Fibroblast of mammary gland (primary cell): ENCODE results near the gene SLC46A3.

Experiments
- DNase-seq: peaks from one replicate; pipeline ENCODE4 v3.0.0-alpha.2; 2010; ENCODE audit warnings: low read depth
- H3K4me3 ChIP-seq: 2 replicates; pipeline ENCODE4 v1.5.1; 2011; ENCODE audit warnings: low read depth, mild to moderate bottlenecking, low read length, moderate library complexity; ENCODE audit not compliant: control insufficient read depth
- TF ChIP-seq, protein P1 (sequence below): conservative IDR thresholded peaks from 2 replicates; pipeline ENCODE4 v1.5.1; 2011; ENCODE audit warnings: low read depth, low read length, inconsistent platforms; ENCODE audit not compliant: control insufficient read depth, insufficient read depth

Gene SLC46A3, protein sequence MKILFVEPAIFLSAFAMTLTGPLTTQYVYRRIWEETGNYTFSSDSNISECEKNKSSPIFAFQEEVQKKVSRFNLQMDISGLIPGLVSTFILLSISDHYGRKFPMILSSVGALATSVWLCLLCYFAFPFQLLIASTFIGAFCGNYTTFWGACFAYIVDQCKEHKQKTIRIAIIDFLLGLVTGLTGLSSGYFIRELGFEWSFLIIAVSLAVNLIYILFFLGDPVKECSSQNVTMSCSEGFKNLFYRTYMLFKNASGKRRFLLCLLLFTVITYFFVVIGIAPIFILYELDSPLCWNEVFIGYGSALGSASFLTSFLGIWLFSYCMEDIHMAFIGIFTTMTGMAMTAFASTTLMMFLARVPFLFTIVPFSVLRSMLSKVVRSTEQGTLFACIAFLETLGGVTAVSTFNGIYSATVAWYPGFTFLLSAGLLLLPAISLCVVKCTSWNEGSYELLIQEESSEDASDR

DNA sequence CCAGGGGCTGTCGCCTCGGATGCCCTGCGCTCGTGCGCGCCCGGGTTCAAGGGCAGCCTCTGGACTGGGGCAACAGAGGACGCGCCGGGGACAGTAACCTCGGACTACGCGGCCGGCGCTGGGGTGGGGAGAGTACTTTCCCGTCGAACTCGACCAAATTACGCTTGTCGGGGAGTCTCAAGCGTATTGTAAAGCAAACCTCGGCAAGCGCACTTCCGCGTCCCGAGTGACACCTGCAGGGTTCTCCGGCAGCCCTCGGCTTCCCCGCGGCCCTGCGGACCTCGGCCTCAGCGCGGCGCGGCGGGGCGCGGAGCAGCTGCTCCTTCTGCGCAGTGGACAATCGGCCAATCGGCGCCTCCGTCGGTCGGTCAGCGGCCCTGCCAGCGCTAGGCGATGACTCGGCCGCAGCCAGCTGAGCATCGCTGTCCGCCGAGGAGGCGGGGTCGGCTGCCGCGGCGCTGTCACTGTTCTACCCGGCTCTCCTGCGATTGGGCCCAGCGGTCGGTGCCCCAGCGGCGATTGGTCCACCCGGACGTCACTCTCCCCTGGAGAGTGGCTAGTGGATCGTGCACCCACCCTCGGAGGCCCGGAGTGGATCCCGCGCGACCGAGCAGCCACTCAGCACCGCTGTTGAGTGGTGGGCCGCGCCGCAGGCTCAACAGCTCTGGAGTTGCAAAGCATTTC, at the start of gene SLC46A3:
SLC46A3 (minus strand) TSS at position 428 of the 684 bp plus-strand sequence. CDS start 972 bp downstream, outside the sequence.
- peak; percentile 96 for DNase-seq
- TF ChIP-seq, protein P1, sequence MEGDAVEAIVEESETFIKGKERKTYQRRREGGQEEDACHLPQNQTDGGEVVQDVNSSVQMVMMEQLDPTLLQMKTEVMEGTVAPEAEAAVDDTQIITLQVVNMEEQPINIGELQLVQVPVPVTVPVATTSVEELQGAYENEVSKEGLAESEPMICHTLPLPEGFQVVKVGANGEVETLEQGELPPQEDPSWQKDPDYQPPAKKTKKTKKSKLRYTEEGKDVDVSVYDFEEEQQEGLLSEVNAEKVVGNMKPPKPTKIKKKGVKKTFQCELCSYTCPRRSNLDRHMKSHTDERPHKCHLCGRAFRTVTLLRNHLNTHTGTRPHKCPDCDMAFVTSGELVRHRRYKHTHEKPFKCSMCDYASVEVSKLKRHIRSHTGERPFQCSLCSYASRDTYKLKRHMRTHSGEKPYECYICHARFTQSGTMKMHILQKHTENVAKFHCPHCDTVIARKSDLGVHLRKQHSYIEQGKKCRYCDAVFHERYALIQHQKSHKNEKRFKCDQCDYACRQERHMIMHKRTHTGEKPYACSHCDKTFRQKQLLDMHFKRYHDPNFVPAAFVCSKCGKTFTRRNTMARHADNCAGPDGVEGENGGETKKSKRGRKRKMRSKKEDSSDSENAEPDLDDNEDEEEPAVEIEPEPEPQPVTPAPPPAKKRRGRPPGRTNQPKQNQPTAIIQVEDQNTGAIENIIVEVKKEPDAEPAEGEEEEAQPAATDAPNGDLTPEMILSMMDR = no peak
- H3K4me3 ChIP-seq = peak within 1 kb of the TSS; percentile 66

DNA sequence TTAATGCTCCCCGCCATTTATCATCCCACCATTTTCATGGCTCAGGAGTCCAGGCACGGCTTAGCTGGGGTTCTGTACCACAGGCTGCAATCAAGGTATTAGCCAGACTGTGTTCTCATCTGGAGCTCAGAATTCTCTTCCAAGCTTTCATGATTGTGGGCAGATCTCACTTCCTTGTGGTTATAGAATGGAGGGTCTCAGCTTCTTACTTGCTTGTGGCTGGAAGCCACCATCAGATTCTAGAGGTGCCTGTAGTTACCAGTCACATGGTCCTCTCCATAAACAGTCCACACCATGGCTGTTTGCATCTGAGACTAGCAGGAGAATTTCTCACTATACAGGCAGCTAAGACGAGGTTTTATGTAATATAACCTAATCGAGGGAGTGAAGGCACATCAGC, 45.1 kb upstream of the SLC46A3 start:
- no peak for DNase-seq
- TF ChIP-seq, protein P1 = no peak
- H3K4me3 ChIP-seq = no peak overlapping the region

DNA sequence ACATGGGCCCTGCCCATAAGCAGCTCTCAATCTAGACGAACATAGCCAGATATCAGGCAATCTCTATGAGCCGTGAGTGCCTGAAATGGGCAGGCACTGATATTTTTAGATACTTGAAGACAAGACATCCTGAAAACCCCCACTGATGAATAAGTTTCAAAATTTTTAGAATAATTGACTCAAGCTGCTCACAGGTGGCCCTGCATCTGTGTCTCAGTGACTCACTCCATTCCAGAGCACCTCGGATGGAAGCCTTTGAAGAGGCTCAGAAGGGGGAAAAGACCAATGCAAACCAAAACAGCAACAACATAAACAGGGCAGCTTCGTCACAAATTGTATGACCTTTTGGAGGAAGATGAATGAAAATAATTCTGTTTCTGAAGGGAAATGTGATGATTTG, 42.8 kb upstream of the SLC46A3 start:
- H3K4me3 ChIP-seq = no peak overlapping the region
- peak; percentile 26 for DNase-seq
- TF ChIP-seq, protein P1 = no peak

- H3K4me3 ChIP-seq = no peak overlapping the region
- TF ChIP-seq, protein P1 = no peak
- peak; percentile 43 for DNase-seq
These were observed 36.7 kb upstream of the SLC46A3 start for GRCh38 chr13:28755546-28755870.

DNA sequence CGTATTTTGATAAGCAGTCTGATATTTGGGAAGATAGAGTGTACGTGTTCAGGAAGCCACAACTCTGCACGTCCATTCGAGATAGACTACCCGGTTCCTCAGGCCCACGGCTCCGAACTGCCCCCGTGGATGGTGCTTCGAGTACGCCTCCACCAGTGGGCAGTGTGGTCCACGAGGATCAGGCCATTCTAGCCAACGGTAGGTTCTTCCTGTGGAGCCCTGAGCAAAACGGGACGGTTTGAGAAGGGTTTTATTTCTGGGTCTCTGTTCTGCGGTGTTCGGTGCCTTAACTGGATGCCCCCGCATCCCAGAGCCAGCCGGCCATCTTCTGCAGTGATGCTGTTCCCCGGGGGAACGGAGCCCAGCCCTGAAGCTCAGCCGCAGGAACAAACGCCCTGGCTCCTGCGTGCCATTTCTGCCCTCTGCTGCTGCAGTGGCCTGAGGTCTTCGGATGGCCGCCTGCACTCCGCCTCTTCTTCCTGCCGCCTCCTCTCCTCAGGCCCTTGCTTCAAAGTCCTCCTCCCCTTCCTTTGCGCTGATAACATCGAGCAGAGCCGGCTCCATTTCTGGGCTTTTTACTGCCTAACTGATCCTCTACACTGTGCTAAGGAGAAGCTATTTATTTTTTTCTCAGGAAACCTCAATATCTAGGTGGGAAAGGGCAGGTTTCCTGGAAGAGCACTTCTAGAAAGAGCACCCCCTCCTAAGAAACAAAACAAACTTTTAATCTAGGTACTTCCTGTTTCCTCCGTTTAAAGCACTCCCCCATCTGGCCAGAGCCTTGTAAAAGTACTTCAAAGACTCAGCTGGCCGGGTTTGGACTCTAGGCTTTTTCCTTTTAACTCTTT, 36.2 kb upstream of the SLC46A3 start:
- no peak overlapping the region for H3K4me3 ChIP-seq
- DNase-seq = no peak
- TF ChIP-seq, protein P1 = no peak

- no peak for DNase-seq
- no peak overlapping the region for H3K4me3 ChIP-seq
- TF ChIP-seq, protein P1 = no peak
These were observed 35.2 kb upstream of the SLC46A3 start for GRCh38 chr13:28753946-28754345.
